ENCODE results near the gene THSD4. TPM values are rescaled to one million over a fixed set of nuclear protein-coding genes. Genes with fewer than 3 reads are reported as not detected.

Gene THSD4
- total RNA-seq, 1 donor: 50.9 TPM

- no peak for TF ChIP-seq CTCF (IDR thresholded peaks at IDR 0.05; ENCODE audit: insufficient read depth, low read length)
- H3K4me3 ChIP-seq (ENCODE audit: low read depth, low read length): no peak overlapping the region
- DNase-seq (ENCODE audit: low read depth): peak; percentile 48
Measured at GRCh38 chr15:71792521-71792920, 677.2 kb downstream of the THSD4 start.

GRCh38 chr15:71798641-71799040 is 683.4 kb downstream of the THSD4 start:
- no peak for TF ChIP-seq CTCF (IDR thresholded peaks at IDR 0.05; ENCODE audit: insufficient read depth, low read length)
- no peak for DNase-seq (ENCODE audit: low read depth)
- H3K4me3 ChIP-seq (ENCODE audit: low read depth, low read length): no peak overlapping the region

GRCh38 chr15:71800190-71800589 is 684.9 kb downstream of the THSD4 start:
- no peak for TF ChIP-seq CTCF (IDR thresholded peaks at IDR 0.05; ENCODE audit: insufficient read depth, low read length)

GRCh38 chr15:71800835-71801745 is 685.8 kb downstream of the THSD4 start:
- no peak overlapping the region for H3K4me3 ChIP-seq (ENCODE audit: low read depth, low read length)
- peak; percentile 85 for TF ChIP-seq CTCF (IDR thresholded peaks at IDR 0.05; ENCODE audit: insufficient read depth, low read length)
- DNase-seq (ENCODE audit: low read depth): peak; percentile 90

More at GRCh38 chr15:71800190-71800589, 684.9 kb downstream of the THSD4 start:
- DNase-seq (ENCODE audit: low read depth): no peak
- no peak overlapping the region for H3K4me3 ChIP-seq (ENCODE audit: low read depth, low read length)

GRCh38 chr15:71801935-71802655 is 686.8 kb downstream of the THSD4 start:
- TF ChIP-seq CTCF (IDR thresholded peaks at IDR 0.05; ENCODE audit: insufficient read depth, low read length): no peak
- no peak for DNase-seq (ENCODE audit: low read depth)
- H3K4me3 ChIP-seq (ENCODE audit: low read depth, low read length): no peak overlapping the region

GRCh38 chr15:71802770-71803169 is 687.5 kb downstream of the THSD4 start:
- H3K4me3 ChIP-seq (ENCODE audit: low read depth, low read length): no peak overlapping the region
- DNase-seq (ENCODE audit: low read depth): no peak
- peak; percentile 30 for TF ChIP-seq CTCF (IDR thresholded peaks at IDR 0.05; ENCODE audit: insufficient read depth, low read length)

All from fibroblast of the aortic adventitia (primary cell).